Keratinocyte (primary cell): ENCODE data around the gene NAA35.

Experiments
- CTCF ChIP-seq, 3 experiments: IDR thresholded peaks in 1 of 3; conservative IDR thresholded peaks in 1 of 3; optimal IDR thresholded peaks in 1 of 3; 2 replicates in 2 of 3; 3 replicates in 1 of 3; pipeline versions ENCODE3 to v1.5.1; 2011; ENCODE audit warnings: low read length in 3 of 3, mild to moderate bottlenecking in 3 of 3, moderate library complexity in 2 of 3, control low read depth in 1 of 3, inconsistent platforms in 1 of 3; ENCODE audit not compliant: insufficient read depth in 2 of 3; ENCODE audit errors: extremely low read depth in 1 of 3
- EZH2 ChIP-seq: IDR thresholded peaks from one replicate; pipeline ENCODE4 v1.6.1; 2012; ENCODE audit warnings: inconsistent platforms, mild to moderate bottlenecking, low read length, moderate library complexity

- TF ChIP-seq CTCF (optimal IDR thresholded peaks at IDR 0.05 in 1 of 3, IDR thresholded peaks at IDR 0.05 in 1 of 3, conservative IDR thresholded peaks at IDR 0.05 in 1 of 3; ENCODE audit: extremely low read depth in 1 of 3, insufficient read depth in 2 of 3, low read length in 3 of 3) (no peak), EZH2 (no peak)
These were observed 36.0 kb upstream of the NAA35 start for GRCh38 chr9:85904975-85905374.
